Lower lobe of right lung (tissue), 2 donors: ENCODE measurements around the gene COX6B2. TPM values are rescaled to one million over a fixed set of nuclear protein-coding genes. Genes with fewer than 3 reads are reported as not detected.

ENCODE experiments used
- ATAC-seq, 2 donors: fragments of 200-7000 bp; cut with Tn5 transposase; one replicate each; pipeline ENCODE4 v1.9.1; 2020 to 2022; ENCODE audit warnings: mild to moderate bottlenecking in 2 of 2, moderate library complexity in 2 of 2
- DNase-seq: peaks from one replicate; pipeline ENCODE4 v3.0.0-alpha.2; 2020
- H3K27ac ChIP-seq: fragments of 200-600 bp; one replicate; pipeline ENCODE4 v1.8.0; 2022
- H3K27me3 ChIP-seq: fragments of 200-600 bp; one replicate; pipeline ENCODE4 v1.8.0; 2022; ENCODE audit warnings: low read depth
- H3K36me3 ChIP-seq: fragments of 200-600 bp; one replicate; pipeline ENCODE4 v1.8.0; 2022; ENCODE audit warnings: mild to moderate bottlenecking
- H3K4me1 ChIP-seq: fragments of 200-600 bp; one replicate; pipeline ENCODE4 v1.8.0; 2022
- H3K4me3 ChIP-seq: fragments of 200-600 bp; one replicate; pipeline ENCODE4 v1.8.0; 2022; ENCODE audit warnings: mild to moderate bottlenecking
- H3K9me3 ChIP-seq: fragments of 200-600 bp; one replicate; pipeline ENCODE4 v1.8.0; 2022
- intact Hi-C: fragments of 100-400 bp; cut with DNase I; formaldehyde crosslinking; loops from one replicate; pipeline ENCODE4 v1.11.0; 2022
- total RNA-seq: library from RNA; stranded (reverse); fragmentation: NEBNext Ultra II Directional; extraction: Animal tissue kit (Norgen Biotek cat#: 25700); gene quantifications from one replicate; pipeline ENCODE4 v1.2.1, GENCODE V29; 2021
- TF ChIP-seq, protein P1 (sequence below): fragments of 200-600 bp; IDR thresholded peaks from one replicate; pipeline ENCODE4 v1.8.0; 2022; ENCODE audit warnings: antibody characterized with exemption, mild to moderate bottlenecking
- donor health status: DM: no; HTN: yes; CAD: no; lungs with severe emphysema.

Gene COX6B2
- total RNA-seq, 1 donor from 2014 or later: not detected

DNA sequence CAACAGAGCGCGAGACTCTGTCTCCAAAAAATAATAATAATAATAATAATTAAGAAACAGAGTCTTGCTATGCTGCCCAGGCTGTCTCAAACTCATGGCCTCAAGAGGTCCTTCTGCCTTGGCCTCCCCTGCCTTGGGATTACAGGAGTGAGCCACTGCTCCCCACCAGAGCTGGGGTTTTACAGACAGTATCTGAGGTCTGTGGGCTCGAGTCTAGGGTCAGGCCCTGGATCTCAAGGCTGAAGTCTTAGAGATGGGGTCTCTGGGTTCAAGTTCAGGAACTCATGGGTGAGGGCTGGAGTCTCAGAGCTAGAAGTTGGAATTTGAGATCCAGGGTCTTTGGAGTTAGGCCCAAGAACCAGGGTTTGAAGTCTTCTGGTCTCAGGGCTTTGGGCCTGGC, 12.3 kb upstream of the COX6B2 start:
- Histone ChIP-seq H3K9me3 (no peaks in the 10 kb centered on the region), H3K27me3 (peaks cover 44% of the 10 kb centered on the region), H3K27ac (no peak overlapping the region), H3K4me3 (no peak overlapping the region), H3K4me1 (no peaks in the 10 kb centered on the region), H3K36me3 (no peaks in the 10 kb centered on the region)
- TF ChIP-seq, protein P1, sequence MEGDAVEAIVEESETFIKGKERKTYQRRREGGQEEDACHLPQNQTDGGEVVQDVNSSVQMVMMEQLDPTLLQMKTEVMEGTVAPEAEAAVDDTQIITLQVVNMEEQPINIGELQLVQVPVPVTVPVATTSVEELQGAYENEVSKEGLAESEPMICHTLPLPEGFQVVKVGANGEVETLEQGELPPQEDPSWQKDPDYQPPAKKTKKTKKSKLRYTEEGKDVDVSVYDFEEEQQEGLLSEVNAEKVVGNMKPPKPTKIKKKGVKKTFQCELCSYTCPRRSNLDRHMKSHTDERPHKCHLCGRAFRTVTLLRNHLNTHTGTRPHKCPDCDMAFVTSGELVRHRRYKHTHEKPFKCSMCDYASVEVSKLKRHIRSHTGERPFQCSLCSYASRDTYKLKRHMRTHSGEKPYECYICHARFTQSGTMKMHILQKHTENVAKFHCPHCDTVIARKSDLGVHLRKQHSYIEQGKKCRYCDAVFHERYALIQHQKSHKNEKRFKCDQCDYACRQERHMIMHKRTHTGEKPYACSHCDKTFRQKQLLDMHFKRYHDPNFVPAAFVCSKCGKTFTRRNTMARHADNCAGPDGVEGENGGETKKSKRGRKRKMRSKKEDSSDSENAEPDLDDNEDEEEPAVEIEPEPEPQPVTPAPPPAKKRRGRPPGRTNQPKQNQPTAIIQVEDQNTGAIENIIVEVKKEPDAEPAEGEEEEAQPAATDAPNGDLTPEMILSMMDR: no peak
- DNase-seq (no peak), ATAC-seq (no peak)
- intact Hi-C loops: no loop called here

DNA sequence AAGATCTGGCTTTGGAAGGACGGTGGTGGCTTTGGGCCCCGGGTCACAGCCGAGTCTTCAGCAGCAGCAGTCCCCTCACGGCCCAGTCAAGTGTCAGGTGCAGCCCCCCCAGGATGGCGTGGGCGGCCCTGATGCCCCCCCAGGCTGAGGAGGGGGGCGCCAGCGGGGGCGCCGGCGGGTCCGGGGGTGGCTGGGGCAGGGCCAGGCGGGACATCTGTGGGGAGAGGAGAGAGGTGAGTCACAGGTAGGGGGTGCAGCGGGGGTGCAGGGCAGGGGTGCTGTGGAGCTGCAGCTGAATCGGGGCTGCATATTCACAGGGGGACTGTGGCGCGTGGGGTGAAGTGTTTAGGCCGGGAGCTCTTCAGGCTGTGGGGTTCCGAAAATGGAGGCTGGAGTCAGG, 11.4 kb upstream of the COX6B2 start:
- ATAC-seq: no peak
- TF ChIP-seq, protein P1: no peak
- H3K27me3 ChIP-seq: peaks cover 36% of the 10 kb centered on the region
- H3K9me3 ChIP-seq: no peaks in the 10 kb centered on the region
- H3K4me3 ChIP-seq: no peak overlapping the region
- intact Hi-C loops: no loop called here
- DNase-seq: no peak
- H3K4me1 ChIP-seq: no peaks in the 10 kb centered on the region
- H3K27ac ChIP-seq: no peak overlapping the region
- H3K36me3 ChIP-seq: no peaks in the 10 kb centered on the region

DNA sequence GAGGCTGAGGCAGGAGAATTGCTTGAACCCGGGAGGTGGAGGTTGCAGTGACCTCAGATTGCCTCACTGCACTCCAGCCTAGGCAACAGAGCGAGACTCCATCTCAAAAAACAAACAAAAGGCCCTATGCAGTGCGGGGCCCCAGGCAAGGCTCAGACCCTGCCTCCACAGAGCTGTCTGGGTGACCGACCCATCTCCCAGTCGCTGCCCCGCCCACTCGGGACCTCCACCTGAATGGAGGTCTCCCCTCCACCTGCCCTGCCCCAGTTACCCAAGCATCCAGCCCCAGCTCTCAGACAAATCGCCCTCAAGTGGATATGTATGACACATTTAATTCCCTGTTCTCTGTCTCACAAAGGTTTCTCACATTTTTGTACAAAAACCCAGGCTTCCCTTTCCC, 10.7 kb upstream of the COX6B2 start:
- TF ChIP-seq, protein P1: no peak
- DNase-seq (no peak), ATAC-seq (no peak)
- Histone ChIP-seq H3K27me3 (peaks cover 29% of the 10 kb centered on the region), H3K4me3 (no peak overlapping the region), H3K36me3 (no peaks in the 10 kb centered on the region), H3K4me1 (no peaks in the 10 kb centered on the region), H3K9me3 (no peaks in the 10 kb centered on the region), H3K27ac (no peak overlapping the region)
- intact Hi-C loops: no loop called here

DNA sequence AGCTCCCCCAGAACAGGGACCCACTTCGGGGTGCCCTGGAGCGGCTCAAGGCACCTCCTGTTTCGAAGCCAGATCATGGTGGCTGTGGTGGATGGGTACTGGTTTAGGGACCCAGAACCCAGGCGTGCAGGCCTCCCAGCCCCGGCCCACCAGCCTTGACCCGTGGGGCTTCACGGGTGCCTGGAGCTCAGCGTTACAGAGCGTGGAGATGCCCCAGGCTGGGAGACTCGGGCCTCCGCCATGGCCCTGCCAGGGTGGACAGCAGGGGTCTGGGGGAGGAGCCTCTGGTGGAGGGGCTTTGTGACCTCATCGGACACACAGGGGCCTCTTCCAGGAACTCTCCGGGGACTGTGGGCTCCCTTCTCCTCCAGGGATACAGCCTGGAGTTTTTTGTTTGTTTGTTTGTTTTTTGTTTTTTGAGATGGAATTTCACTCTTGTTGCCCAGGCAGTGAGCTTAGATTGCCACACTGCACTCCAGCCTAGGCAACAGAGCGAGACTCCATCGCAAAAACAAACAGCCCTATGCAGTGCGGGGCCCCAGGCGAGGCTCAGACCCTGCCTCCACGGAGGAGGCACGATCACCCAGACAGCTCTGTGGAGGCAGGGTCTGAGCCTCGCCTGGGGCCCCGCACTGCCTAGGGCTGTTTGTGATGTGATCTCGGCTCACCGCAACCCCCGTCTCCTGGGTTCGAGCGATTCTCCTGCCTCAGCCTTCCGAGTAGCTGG, 8.6 kb upstream of the COX6B2 start, which contains the start of gene GARIN5B:
Gene GARIN5B (minus strand): TSS at position 271 of the 727 bp plus-strand sequence. CDS start 194 bp downstream, at position 77.
- TF ChIP-seq, protein P1: no peak
- no peaks in the 10 kb centered on the region for H3K9me3 ChIP-seq
- no peaks in the 10 kb centered on the region for H3K36me3 ChIP-seq
- no peak within 1 kb of the TSS for H3K27ac ChIP-seq
- H3K4me1 ChIP-seq: no peaks in the 10 kb centered on the region
- peaks cover 10% of the 10 kb centered on the region for H3K27me3 ChIP-seq
- intact Hi-C loops: no loop called here
- ATAC-seq (no peak), DNase-seq (no peak)
- no peak within 1 kb of the TSS for H3K4me3 ChIP-seq

DNA sequence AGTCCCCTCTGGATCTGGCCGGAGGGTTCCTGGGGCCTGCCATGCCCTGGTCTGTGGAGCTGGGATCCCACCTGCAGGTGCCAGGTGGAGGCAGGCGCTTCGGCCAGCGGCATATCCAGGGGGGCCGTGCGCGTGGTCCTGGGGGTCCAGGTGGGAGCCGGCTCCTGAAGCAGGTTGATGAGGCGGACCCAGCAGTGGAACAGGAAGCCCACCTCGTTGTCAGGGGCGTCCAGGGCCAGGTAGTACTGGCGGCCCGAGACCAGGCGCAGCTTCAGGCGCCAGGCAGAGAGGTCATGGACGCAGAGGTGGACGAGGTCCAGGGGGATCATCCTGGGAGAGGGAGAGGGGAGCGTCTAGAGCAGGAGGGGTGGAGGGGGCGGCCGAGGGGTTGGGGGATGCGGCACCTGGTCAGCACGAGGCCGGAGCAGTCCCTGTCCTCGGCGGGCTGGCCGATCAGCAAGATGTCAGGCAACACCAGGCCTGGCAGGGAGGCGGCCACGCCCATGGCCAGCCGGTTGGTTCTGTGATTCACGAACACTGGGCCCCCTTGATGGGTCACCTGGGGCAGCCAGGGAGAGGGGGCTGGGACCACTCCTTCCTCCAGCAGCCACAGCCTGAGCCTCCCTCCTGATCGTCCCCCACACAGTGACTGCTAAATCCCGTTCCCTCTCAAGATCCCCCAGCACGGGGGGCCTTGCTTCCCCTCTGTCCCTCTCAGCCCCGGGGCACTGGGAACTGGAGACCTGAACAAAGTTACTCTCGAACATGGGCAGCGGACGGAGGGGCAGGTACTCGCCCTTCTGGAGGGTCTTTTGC, 7.9 kb upstream of the COX6B2 start:
- peaks cover 9% of the 10 kb centered on the region for H3K27me3 ChIP-seq
- intact Hi-C loops: no loop called here
- TF ChIP-seq, protein P1: no peak
- DNase-seq: no peak
- H3K36me3 ChIP-seq: no peaks in the 10 kb centered on the region
- ATAC-seq: no peak
- no peaks in the 10 kb centered on the region for H3K4me1 ChIP-seq
- no peak overlapping the region for H3K27ac ChIP-seq
- H3K9me3 ChIP-seq: no peaks in the 10 kb centered on the region
- no peak overlapping the region for H3K4me3 ChIP-seq
